ENCODE results near the gene IARS1.

The IARS1 gene

GRCh38 chr9:92324431-92324830 lies 30.9 kb upstream of the IARS1 start:
- Histone ChIP-seq H3K27me3 (ENCODE audit: insufficient read depth, low read depth, severe bottlenecking) (no peaks in the 10 kb centered on the region), H3K27ac (peak overlapping the region; percentile 99), H3K4me3 (ENCODE audit: low read depth, low read length) (peak overlapping the region; percentile 75), H3K36me3 (peaks cover 30% of the 10 kb centered on the region), H3K9me3 (ENCODE audit: severe bottlenecking) (no peaks in the 10 kb centered on the region)
- no peak for DNase-seq
- TF ChIP-seq CTCF (IDR thresholded peaks at IDR 0.05; ENCODE audit: low read depth, low read length) = no peak

GRCh38 chr9:92315456-92315855 lies 22.0 kb upstream of the IARS1 start:
- DNase-seq = no peak
- H3K9me3 ChIP-seq (ENCODE audit: severe bottlenecking) = no peaks in the 10 kb centered on the region
- no peak overlapping the region for H3K27ac ChIP-seq
- peaks cover 62% of the 10 kb centered on the region for H3K36me3 ChIP-seq
- H3K27me3 ChIP-seq (ENCODE audit: insufficient read depth, low read depth, severe bottlenecking) = no peaks in the 10 kb centered on the region
- no peak overlapping the region for H3K4me3 ChIP-seq (ENCODE audit: low read depth, low read length)
- no peak for TF ChIP-seq CTCF (IDR thresholded peaks at IDR 0.05; ENCODE audit: low read depth, low read length)

GRCh38 chr9:92313624-92314012 lies 20.1 kb upstream of the IARS1 start:
- no peak for DNase-seq
- Histone ChIP-seq H3K27me3 (ENCODE audit: insufficient read depth, low read depth, severe bottlenecking) (no peaks in the 10 kb centered on the region), H3K4me3 (ENCODE audit: low read depth, low read length) (no peak overlapping the region), H3K9me3 (ENCODE audit: severe bottlenecking) (no peaks in the 10 kb centered on the region), H3K36me3 (peaks cover 66% of the 10 kb centered on the region), H3K27ac (no peak overlapping the region)
- no peak for TF ChIP-seq CTCF (IDR thresholded peaks at IDR 0.05; ENCODE audit: low read depth, low read length)

GRCh38 chr9:92312887-92313623 lies 19.6 kb upstream of the IARS1 start:
- no peak overlapping the region for H3K27ac ChIP-seq
- H3K36me3 ChIP-seq = peaks cover 66% of the 10 kb centered on the region
- no peak for TF ChIP-seq CTCF (IDR thresholded peaks at IDR 0.05; ENCODE audit: low read depth, low read length)
- no peaks in the 10 kb centered on the region for H3K27me3 ChIP-seq (ENCODE audit: insufficient read depth, low read depth, severe bottlenecking)
- DNase-seq = no peak
- H3K4me3 ChIP-seq (ENCODE audit: low read depth, low read length) = no peak overlapping the region
- H3K9me3 ChIP-seq (ENCODE audit: severe bottlenecking) = no peaks in the 10 kb centered on the region

- DNase-seq = no peak
- H3K4me3 ChIP-seq (ENCODE audit: low read depth, low read length) = no peak overlapping the region
- no peak overlapping the region for H3K27ac ChIP-seq
- H3K36me3 ChIP-seq = peaks cover 71% of the 10 kb centered on the region
- no peaks in the 10 kb centered on the region for H3K9me3 ChIP-seq (ENCODE audit: severe bottlenecking)
- no peaks in the 10 kb centered on the region for H3K27me3 ChIP-seq (ENCODE audit: insufficient read depth, low read depth, severe bottlenecking)
- no peak for TF ChIP-seq CTCF (IDR thresholded peaks at IDR 0.05; ENCODE audit: low read depth, low read length)
Measured at GRCh38 chr9:92310562-92310961, 17.1 kb upstream of the IARS1 start.

GRCh38 chr9:92308893-92309292 lies 15.4 kb upstream of the IARS1 start:
- H3K4me3 ChIP-seq (ENCODE audit: low read depth, low read length) = no peak overlapping the region
- peaks cover 84% of the 10 kb centered on the region for H3K36me3 ChIP-seq
- H3K27me3 ChIP-seq (ENCODE audit: insufficient read depth, low read depth, severe bottlenecking) = no peaks in the 10 kb centered on the region
- H3K9me3 ChIP-seq (ENCODE audit: severe bottlenecking) = no peaks in the 10 kb centered on the region
- no peak for TF ChIP-seq CTCF (IDR thresholded peaks at IDR 0.05; ENCODE audit: low read depth, low read length)
- DNase-seq = no peak
- no peak overlapping the region for H3K27ac ChIP-seq

All from WERI-Rb-1 (cell line).